Mesenteric fat pad (tissue), 1 donor: Measurements from ENCODE around the gene AMIGO3. TPM values are rescaled to one million over a fixed set of nuclear protein-coding genes. Genes with fewer than 3 reads are reported as not detected.
A peak's percentile ranks its signal among the peaks of the same experiment; 100 is the strongest.
"Not testable (repeated sequence)": the region's sequence is repeated elsewhere in the genome, so short reads cannot be mapped to it uniquely, and the experiment has no call there.

Source experiments
- DNase-seq: peaks from one replicate; pipeline ENCODE4 v3.0.0-alpha.2; 2020; ENCODE audit warnings: low spot score
- long read RNA-seq: library from polyadenylated mRNA; unstranded; transcript quantifications from one replicate; pipeline ENCODE4 v2.0.0, GENCODE V29; 2020
- total RNA-seq: library from RNA; stranded (reverse); fragmentation: NEBNext Ultra II Directional; extraction: Animal tissue kit (Norgen Biotek cat#: 25700); gene quantifications from one replicate; pipeline ENCODE4 v1.2.1, GENCODE V29; 2021
- donor health status: DM: yes; HTN: yes; CAD: no.

Gene AMIGO3, protein sequence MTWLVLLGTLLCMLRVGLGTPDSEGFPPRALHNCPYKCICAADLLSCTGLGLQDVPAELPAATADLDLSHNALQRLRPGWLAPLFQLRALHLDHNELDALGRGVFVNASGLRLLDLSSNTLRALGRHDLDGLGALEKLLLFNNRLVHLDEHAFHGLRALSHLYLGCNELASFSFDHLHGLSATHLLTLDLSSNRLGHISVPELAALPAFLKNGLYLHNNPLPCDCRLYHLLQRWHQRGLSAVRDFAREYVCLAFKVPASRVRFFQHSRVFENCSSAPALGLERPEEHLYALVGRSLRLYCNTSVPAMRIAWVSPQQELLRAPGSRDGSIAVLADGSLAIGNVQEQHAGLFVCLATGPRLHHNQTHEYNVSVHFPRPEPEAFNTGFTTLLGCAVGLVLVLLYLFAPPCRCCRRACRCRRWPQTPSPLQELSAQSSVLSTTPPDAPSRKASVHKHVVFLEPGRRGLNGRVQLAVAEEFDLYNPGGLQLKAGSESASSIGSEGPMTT
- total RNA-seq, result not detected
- long read RNA-seq, partial matches to known transcripts, result 0 of 3 reads
- long read RNA-seq, other reads (novel, unspliced or antisense), result 0 of 3 reads

- DNase-seq, result peak; percentile 97
Measured at GRCh38 chr3:49719214-49719884, at the start of gene AMIGO3. Gene AMIGO3 (minus strand): TSS chr3:49719684. CDS start chr3:49719465, 219 bp downstream.

DNA sequence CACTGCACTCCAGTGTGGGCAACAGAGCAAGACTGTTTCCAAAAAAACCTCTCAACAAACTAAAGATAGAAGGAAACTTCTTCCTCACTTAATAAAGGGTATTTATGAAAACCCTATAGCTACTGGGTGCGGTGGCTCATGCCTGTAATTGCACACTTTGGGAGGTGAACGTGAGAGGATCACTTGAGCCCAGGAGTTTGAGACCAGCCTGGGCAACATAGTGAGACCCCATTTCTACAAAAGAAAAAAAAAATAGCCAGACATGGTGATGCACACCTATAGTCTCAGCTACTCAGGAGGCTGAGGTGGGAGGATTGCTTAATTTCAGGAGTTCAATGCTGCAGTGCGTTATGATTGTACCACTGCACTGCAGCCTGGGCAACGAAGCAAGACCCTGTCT is 44.5 kb upstream of the AMIGO3 start:
- DNase-seq, result no peak

GRCh38 chr3:49761661-49762060 is 42.2 kb upstream of the AMIGO3 start:
- DNase-seq, result no peak

DNA sequence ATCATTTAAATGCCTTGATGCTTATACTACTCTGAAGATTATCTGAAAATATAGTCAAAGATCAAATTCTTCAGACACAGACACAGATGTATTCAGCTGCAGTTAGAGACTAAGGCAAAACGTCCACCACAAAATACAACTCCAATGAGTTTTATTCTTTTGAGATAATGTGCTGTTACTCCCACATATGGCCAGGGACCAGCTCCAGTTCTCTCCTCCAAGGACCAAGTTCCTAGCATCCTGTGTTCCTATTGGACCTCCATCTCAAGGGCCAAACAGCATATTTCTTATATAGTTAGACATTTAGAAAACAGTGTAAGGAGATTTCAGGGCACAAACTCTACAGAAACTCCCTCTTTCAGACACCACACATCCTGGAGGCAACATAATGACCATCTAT is 39.7 kb upstream of the AMIGO3 start:
- no peak for DNase-seq

DNA sequence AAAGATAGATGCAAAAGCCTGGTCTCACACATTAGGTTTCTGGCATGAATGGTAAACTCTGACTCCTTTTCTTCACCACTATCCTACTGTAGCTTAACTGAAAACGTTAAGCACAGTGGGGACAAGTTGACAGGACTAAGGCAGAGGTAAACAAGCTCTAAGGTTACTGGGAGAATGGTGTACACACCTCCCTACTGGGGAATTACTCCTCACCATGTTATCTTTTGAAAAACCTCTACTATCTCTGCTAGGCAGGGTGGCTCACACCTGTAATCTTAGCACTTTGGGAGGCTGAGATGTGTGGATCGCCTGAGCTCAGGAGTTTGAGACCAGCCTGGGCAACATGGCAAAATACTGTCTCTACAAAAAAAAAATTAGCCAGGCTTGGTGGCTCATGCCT is 37.7 kb upstream of the AMIGO3 start:
- no peak for DNase-seq

DNA sequence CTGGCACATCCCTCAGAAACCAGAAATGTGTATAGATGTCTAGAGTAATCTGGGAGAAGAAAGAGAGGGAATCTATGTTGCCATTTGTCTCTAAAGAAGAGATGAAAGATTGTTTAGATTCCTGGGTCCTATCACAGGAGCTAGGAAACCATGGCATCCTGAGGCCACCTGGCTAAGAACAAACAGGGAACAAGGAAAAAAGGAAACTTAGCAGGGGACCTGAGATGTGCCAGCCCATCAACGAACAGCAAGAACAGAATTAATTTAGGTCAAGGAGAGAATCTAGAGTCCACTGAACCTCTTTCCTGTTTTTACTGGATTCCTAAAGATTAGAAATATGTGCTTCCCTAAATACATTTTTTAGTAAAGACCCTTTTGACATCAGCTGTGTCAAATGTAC is 36.6 kb upstream of the AMIGO3 start:
- no peak for DNase-seq

GRCh38 chr3:49754536-49754935 is 35.1 kb upstream of the AMIGO3 start:
- DNase-seq, result no peak

DNA sequence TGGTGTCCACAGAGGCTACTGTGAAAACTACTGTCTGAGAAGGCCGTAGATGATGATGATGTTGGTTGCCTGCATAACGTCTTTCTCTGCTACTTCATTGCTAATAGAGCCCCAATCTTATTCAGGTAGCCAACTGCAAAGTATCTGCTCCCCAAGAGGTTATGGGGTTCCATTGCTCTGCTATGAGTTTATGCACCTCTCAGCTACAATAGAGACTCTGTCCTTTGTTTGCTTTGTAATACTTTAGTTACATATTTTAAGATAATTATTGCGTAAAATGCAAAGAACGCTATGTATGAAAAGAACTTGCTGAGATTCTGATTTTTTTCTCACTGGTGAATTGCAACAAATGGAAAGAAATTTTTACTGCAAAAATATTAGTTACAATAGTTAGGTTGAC is 32.0 kb upstream of the AMIGO3 start:
- no peak for DNase-seq

DNA sequence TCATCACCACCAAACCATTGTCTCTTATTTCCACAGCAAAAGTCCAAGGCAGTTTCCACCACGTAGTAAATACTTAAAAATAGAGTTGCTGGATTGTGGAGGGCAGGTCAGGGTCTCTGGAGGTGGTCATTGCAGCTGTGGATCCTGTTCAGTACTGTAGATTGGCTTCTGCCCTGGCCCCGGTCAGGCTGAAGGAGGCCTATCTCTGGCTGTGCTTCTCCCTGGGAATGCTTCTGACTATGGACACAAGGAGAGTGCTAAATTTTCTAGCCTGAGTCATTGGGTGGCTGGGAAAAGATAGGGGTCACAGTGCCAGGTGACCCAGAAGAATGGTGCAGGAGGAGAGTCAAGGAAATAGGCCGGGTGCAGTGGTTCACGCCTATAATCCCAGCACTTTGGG is 30.6 kb upstream of the AMIGO3 start:
- DNase-seq, result no peak

DNA sequence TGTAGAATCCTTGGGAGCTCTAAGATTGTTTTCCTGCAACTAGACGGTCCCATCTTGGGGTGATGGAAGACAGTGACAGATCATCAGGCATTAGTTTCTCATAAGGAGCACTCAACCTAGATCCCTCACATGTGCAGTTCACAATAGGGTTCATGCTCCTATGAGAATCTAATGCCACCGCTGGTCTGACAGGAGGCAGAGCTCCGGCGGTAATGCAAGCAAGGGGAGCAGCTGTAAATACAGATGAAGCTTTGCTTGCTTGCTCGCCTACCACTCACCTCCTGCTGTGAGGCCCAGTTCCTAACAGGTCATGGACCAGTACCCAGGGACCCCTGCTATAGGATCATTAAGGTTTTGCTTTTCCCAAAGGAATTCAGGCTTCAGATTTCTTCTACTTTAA is 29.4 kb upstream of the AMIGO3 start:
- DNase-seq, result not testable (repeated sequence)

DNA sequence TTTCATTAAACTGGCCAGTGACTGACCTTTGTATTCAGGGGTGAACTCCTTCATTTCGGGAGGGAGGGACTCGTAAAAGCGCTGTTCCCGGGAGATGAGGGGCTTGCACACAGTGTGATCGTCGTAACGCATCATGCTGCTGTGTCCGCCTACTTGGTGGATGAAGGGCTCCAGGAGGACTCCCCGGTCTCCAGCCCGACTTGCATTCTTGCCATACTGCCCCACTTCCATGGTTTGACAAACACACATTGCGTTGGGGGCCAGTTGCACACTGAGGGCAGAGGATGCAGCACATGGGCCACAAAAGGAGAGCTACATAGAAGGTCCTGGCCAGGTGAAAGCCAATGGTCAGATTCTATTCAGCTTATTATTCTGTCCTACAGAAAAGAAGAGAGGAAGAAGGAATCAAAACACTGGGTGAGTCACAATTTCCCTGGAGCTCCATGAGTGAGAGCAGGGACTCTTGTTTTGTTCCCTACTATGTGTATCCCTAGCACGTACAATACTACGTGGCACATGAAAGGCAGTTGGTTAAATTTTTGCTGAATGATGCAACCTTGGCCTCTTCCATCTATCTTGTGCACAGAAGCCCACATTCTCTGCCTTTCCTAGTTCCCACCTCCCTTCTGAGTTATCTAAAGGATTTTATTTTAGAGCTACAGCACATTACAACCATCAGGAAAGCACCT is 28.5 kb upstream of the AMIGO3 start:
- DNase-seq, result no peak

- DNase-seq, result no peak
Measured at GRCh38 chr3:49745986-49746385, 26.5 kb upstream of the AMIGO3 start.

DNA sequence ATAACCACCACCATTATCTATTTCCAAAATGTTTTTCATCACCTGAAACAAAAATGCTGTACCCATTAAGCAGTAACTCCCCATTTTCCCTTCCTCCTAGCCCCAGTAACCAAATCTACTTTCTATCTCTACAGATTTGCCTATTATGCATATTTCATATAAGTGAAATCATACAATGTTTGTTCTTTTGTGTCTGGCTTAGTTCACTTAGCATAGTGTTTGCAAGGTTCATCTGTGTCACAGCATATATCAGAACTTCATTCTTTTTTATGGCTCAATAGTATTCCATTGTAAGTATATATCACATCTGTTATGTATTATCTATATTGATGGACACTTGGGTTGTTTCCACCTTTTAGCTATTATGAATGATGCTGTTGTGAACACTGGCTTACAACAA is 20.9 kb upstream of the AMIGO3 start:
- DNase-seq, result no peak

GRCh38 chr3:49738067-49738713 is 18.7 kb upstream of the AMIGO3 start:
- DNase-seq, result no peak

DNA sequence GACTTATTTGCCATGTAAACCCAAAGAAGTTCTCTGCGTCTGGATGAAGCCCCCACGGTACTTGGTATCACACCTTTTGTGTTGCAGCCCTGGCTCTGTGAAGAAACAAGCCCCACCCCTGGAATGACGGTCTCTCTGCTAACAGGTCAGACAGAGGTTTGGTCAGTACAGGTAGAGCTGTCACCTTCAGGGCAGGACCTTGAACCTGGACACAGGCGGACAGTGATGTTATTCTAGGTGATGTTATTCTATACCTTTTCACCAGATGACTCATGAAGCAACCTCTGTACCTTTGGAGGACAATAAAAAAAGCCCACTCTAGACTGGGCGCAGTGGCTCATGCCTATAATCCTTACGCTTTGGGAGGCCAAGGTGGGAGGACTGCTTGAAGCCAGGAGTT is 15.3 kb upstream of the AMIGO3 start:
- DNase-seq, result no peak

- DNase-seq, result no peak
Measured at GRCh38 chr3:49733551-49733950, 14.1 kb upstream of the AMIGO3 start.

GRCh38 chr3:49732597-49732996 is 13.1 kb upstream of the AMIGO3 start:
- no peak for DNase-seq

DNA sequence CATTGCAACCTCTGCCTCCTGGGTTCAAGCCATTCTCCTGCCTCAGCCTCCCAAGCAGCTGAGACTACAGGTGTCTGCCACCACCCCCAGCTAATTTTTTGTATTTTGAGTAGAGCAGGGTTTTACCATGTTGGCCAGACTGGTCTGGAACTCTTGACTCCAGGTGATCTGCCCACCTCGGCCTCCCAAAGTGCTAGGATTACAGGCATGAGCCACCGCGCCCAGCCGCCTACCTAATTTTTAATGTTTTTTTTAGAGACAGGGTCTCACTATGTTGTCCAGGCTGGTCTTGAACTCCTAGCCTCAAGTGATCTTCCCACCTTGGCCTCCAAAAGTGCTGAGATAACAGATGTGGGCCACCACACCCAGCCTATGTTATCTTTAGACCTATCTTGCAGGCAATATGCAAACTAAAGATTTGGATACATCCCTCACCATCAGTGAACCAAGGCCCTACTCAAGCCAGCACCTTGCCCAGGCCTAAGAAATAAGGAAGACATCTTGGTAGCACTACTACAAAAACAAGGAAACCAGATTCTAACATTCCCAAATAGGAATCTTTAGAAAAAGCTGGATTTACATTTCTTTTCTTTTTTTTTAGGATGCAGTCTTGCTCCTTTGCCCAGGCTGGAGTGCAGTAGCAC is 10.6 kb upstream of the AMIGO3 start:
- DNase-seq, result no peak

DNA sequence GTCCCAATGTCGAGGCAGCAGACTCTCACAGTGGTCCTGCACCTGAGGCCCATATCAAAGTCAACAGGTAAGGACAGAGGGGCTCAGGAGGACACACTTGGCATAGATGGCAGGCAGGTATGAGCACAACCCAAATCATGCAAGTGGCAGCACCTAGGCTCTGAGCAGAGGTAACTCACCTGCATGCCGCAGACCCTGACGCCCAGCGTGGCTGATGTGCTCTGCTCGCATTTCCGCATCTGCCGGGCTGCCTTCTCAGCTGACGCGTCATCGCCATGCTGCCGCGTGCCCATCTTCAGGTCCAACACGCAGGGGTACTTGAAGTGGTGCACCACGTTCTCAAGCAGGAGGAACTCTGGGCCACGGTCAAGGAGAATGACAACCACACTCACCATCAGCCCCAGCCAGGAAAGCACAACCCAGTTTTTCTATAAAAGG is 8.5 kb upstream of the AMIGO3 start:
- DNase-seq, result no peak

DNA sequence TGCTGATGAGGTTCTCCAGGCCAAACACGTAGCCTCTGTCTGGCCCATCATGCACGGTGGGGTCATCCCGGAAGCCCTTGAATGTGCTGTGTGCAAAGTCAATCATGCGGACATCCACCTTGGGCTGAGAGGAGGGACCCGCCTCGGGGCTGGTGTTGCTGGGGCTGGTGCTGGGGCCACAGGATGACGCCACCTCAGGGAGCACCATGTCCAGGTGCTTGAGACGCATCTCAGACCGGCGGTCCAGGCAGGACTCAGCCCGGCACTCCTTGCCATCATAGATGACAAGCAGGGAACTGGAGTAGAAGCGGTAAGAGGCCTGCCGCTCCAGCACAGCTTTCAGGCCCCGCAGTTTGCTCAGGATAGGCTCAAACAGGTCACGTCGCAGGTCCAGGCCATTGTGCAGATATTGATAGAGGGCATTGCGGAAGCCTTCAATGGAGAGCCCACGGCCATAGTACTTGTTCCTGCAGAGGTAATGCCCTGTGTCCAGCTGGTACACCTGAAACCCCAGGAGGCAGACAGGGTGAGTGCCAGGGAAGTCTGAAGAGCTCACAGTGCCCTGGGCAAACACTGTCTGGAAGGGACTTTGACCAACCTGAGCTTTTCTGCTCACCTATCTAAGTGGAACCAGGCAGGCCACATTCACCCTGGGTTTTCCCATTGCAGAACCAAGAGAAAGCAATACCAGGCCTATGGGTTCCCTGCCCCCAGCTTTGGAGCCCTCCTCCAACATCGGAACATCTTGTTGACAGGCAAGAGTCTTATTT is 7.9 kb upstream of the AMIGO3 start:
- no peak for DNase-seq
